GM18498 (cell line): ENCODE data around the gene SLC25A45.

ENCODE experiments used
- ATAC-seq: cut with Tn5 transposase; IDR thresholded peaks from one replicate; pipeline ENCODE4 v1.9.1; 2021; ENCODE audit warnings: mild to moderate bottlenecking, moderate library complexity; ENCODE audit not compliant: unreplicated experiment

The SLC25A45 gene, protein sequence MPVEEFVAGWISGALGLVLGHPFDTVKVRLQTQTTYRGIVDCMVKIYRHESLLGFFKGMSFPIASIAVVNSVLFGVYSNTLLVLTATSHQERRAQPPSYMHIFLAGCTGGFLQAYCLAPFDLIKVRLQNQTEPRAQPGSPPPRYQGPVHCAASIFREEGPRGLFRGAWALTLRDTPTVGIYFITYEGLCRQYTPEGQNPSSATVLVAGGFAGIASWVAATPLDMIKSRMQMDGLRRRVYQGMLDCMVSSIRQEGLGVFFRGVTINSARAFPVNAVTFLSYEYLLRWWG

DNA sequence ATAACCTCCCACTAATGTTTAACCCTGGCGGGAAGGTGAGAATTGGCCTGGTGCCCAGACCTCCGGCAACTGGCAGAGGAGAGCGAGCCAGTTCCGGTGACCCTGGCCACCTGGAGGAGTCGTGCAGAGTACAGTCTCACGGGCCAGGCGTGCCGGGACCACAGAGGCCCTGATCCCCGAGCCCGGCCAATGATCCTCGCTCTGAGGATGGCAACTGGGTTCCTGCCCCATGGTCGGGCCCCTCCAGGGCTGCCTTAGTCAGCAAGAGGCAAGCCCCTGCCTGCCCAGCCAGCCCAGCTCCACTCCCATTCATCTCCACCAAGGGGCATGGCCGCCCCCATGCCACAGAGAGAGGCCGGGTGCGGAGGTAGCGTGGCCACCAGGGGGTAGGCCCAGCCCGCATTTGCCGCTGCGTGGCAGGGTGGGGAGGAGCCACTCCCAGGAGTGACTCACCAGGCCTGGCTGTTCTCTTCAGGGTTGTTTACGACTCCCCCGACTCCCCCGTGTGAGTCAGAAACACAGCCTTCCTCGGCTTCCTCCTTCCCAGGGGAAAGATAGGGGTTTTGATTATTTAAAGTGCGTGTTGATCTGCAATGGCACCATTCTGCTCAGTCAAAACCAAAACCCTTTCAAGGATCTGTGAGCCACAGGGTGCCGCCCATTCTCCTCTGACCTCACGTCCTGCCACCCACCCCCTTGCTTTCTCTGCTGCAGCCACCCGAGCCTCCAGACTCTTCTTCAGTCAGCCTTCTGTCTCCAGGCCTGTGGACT lies at the start of gene SLC25A45:
SLC25A45 (minus strand) TSS at position 614 of the 771 bp plus-strand sequence. CDS start 695 bp downstream, outside the sequence.
- ATAC-seq: peak; percentile 67

DNA sequence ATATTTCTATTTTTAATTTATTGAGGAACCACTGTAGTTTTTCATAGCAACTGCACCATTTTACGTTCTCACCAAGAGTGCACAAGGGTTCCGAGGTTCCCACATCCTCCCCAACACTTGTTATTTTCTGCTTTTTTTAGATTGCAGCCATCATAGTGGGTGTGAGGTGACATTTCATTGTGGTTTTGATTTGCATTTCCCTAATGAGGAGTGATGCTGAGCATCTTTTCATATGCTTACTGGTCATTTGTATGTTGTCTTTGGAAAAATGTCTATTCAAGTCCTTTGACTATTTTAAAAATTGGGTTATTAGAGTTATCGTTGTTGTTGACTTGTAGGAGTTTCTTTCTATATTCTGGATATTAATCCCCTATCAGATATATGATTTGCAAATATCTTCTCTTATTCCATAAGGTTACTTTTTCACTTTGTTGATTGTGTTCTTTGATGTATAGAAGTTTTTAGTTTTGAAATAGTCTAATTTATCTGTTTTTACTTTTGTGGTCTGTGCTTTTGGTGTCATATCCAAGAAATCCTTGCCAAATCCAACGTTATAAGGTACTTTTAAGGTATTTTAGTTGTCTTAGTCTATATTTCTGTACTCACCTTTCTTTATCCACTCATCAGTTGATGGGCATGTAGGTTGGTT lies 49.1 kb upstream of the SLC25A45 start:
- peak; percentile 34 for ATAC-seq

DNA sequence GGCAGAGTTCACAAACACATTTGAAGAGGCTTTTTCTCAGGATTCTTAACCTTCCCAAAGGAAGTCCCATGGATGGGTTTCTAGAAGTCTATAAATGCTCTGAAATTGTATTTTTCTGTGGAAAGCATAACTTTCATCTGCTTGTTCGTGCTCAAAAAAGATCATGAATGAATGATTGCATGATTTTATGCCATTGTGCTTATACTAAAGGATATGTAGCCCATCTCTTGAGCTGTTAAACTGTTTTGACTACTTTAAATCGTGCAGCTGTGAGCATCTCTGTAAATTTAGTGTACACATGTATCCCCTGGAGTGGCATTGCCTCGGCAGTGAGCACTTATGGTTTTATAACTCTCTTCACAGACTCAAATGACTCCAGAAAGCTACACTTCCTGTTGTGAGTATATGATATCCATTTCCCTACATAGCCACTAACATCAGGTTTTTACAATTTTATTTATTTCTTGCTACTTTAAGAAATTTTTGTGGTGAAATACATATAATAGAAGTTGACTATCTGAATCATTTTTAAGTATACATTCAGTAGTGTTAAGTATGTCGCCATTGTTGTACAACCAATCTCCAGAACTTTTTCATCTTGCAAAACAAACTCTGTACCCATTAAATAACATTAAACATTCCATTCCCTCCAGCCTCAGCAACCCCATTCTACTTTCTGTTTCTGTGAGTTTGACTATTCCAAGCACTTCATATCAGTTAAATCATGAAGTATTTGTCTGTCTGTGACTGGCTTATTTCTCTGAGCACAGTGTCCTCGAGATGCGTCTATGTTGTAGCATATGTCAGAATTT lies 48.2 kb upstream of the SLC25A45 start:
- ATAC-seq: no peak

DNA sequence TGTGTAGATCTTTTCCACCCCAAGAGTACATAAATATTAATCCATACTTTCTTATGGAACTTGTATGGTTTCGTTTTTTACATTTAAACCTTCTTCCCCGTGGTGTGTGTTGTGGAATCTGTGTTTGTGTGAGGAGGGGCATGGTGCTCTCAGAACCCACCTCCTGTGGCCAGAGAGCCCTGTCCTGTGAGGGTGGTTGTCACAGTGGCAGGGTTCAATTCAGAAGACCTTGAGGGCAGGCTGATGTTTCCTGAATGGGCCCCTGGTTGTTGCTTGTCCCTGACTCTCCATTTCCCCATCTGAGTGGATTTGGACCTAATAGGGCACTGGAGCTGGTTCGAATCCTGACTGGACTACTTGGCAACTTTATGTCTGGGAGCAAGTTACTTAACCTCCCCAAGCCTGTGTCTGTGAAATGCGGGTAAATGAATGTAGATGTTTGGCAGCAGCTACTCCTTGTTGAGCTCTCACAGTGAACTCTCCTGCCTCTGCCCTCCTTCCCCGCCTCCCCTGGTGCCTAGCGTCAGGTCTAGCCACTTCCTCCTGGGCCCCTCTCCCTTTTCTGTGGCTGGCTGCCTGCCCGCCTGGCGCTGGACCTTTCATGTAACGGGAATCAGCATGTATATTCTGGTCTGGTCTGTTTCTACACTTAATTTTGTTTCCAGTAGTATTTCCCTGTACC lies 47.4 kb upstream of the SLC25A45 start:
- ATAC-seq: no peak

DNA sequence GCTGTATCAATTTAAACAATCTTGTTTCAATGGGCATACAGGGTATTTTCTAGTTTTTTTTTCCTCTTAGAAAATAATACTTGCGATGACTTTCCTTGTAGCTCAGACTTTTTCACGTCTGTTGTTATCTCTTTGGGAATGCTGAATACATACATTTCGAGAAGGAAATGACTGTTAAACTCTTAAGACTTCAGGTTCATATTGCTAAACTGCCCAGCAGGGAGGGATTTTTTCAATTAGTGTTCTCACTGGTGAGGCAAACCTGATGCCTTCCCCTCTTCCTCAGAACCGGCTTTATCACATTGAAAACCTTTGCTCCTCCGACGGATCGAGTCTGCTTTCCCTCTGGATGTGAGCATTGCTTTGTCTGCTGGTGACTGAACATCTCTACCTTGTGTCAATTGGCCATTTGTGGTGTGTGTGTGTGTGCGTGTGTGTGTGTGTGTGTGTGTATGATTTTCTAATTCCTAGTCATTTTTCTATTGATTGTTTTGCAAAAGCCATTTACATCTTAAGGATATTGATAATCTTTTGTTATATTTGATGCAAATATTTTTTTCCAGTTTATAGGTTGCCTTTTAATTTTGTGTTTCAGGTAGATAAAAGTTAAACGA lies 46.7 kb upstream of the SLC25A45 start:
- ATAC-seq: no peak

DNA sequence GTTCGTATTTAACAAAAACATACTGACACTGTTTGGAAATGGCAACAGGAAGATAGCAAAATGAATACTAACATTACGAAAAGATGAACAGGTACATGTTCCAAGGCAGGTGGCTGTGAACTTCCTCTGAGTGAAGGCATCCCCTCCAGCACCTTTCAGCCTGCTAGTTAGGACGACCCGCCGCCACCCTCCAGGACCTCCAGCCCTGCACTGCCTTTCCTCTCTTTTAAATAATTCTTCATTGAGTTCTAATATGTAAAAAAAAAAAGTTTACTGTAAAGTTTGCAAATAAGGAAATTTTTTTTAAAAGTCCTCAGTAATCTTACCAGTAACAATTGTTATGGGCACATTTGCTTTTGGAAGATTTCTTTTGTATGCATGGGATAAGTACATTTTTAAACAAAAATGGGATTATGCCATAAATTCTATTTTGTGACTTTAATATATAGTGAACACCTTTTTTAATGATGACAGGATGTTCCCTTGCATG lies 46.2 kb upstream of the SLC25A45 start:
- ATAC-seq: no peak

DNA sequence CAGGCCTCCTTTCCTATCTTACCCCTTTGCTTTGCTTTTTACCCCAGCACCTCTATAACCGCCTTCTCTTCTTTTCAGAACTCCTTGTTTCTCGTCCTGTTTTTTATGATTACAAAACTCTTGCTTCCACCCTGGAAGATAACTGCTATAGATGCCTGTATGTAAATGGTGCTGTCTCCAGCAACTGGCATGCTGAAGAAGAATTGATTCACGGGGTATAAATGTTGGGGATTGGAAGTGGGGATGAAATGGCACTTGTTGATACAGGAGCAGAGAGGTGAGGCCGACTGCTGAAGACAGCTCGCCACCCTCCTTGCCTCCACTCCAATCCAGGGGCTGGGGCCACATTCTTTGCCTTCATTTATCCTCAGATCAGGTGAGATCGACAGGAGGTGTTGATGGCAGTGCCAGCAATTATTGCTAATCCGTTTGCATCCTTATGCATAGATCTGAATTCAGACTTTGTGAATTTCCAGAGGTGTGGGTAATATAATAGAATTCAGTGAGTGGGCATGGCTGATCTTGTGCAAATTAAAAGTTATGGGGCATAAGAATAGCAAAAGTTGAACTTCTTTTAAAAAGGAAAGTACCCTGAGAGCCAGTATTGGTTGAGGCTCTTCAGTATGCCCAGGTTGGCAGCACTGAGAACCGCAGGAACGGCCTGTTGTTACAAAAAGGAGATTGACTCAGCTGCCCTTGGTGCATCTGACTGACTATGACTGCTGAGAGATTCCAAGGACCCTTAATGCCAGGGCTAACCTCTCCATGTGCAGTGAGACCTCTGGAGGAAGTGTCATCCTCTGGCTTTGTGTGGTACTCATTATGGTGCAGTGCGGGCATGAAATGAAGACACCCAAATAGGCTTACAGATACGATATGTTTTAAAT lies 45.5 kb upstream of the SLC25A45 start:
- ATAC-seq: no peak

DNA sequence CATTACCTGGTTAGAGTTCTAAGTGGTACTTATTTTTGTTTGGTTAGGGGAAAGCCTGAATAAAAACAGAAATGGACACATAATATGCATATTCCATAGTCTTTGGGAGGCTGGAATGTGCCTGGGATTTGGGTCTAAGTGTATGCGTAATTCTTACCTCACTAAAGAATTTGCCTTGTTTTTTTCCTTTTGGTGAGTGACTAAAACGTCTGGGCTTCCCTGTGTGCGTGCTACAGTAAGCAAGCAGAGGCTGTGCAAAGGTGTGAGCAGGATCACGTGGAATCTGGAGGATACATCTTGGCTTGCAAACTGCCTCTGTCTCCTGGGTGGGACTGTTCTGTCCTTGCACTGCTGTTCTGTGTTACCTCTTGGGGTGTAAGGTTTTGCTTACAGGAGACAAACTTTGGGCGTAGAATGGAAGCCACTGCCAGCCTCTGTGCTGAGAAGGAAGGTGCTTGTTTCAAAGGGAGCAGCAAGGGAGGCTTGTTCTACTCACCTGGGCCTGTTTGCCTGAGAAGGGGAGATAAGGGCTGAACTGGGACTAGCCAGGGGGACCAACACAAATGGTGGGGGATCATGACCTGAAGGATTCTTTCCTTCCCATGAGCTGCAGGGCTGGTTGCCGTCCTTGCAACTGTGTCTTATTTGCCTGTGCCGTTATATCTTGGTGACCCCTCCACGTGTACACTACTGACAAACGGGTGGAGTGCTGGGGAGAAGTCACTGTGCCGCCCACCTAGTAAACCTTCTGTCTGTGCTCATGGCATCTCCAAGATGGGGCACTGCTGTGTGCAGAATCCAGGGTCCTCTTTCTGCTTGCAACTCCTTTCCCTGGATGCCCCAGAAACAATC lies 44.6 kb upstream of the SLC25A45 start:
- ATAC-seq: no peak

DNA sequence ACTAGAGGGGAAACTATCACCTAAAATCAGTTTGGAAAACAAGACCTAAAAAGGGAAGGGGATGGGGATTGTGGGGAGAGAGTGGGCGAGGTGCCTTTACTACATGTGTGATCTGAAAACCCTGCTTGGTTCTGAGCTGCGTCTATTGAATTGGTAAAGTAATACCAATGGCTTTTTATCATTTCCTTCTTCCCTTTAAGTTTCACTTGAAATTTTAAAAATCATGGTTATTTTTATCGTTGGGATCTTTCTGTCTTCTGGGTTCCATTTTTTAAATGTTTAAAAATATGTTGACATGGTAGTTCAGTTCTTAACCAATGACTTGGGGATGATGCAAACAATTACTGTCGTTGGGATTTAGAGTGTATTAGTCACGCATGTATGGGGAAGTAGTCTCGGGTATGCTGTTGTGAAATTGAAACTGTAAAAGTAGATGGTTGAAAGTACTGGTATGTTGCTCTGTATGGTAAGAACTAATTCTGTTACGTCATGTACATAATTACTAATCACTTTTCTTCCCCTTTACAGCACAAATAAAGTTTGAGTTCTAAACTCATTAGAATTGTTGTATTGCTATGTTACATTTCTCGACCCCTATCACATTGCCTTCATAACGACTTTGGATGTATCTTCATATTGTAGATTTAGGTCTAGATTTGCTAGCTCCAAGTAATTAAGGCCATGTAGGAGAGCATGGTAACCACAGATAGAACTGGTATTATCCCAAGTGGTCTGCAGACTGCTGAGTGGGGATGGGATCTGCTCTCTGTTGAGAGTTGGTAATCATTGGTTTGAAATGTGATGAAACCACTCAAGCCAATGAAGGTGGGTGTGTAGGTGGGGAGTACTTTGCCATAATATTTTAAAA lies 43.8 kb upstream of the SLC25A45 start:
- ATAC-seq: no peak

DNA sequence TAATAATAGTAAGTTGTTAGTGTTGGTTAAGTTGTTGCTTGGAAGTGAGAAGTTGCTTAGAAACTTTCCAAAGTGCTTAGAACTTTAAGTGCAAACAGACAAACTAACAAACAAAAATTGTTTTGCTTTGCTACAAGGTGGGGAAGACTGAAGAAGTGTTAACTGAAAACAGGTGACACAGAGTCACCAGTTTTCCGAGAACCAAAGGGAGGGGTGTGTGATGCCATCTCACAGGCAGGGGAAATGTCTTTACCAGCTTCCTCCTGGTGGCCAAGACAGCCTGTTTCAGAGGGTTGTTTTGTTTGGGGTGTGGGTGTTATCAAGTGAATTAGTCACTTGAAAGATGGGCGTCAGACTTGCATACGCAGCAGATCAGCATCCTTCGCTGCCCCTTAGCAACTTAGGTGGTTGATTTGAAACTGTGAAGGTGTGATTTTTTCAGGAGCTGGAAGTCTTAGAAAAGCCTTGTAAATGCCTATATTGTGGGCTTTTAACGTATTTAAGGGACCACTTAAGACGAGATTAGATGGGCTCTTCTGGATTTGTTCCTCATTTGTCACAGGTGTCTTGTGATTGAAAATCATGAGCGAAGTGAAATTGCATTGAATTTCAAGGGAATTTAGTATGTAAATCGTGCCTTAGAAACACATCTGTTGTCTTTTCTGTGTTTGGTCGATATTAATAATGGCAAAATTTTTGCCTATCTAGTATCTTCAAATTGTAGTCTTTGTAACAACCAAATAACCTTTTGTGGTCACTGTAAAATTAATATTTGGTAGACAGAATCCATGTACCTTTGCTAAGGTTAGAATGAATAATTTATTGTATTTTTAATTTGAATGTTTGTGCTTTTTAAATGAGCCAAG lies 42.9 kb upstream of the SLC25A45 start:
- ATAC-seq: no peak

DNA sequence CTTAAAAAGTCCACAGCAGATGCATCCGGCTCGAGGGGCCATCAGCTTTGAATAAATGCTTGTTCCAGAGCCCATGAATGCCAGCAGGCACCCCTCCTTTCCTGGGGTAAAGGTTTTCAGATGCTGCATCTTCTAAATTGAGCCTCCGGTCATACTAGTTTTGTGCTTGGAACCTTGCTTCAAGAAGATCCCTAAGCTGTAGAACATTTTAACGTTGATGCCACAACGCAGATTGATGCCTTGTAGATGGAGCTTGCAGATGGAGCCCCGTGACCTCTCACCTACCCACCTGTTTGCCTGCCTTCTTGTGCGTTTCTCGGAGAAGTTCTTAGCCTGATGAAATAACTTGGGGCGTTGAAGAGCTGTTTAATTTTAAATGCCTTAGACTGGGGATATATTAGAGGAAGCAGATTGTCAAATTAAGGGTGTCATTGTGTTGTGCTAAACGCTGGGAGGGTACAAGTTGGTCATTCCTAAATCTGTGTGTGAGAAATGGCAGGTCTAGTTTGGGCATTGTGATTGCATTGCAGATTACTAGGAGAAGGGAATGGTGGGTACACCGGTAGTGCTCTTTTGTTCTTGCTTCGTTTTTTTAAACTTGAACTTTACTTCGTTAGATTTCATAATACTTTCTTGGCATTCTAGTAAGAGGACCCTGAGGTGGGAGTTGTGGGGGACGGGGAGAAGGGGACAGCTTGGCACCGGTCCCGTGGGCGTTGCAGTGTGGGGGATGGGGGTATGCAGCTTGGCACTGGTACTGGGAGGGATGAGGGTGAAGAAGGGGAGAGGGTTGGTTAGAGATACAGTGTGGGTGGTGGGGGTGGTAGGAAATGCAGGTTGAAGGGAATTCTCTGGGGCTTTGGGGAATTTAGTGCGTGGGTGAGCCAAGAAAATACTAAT lies 42.0 kb upstream of the SLC25A45 start:
- ATAC-seq: no peak

DNA sequence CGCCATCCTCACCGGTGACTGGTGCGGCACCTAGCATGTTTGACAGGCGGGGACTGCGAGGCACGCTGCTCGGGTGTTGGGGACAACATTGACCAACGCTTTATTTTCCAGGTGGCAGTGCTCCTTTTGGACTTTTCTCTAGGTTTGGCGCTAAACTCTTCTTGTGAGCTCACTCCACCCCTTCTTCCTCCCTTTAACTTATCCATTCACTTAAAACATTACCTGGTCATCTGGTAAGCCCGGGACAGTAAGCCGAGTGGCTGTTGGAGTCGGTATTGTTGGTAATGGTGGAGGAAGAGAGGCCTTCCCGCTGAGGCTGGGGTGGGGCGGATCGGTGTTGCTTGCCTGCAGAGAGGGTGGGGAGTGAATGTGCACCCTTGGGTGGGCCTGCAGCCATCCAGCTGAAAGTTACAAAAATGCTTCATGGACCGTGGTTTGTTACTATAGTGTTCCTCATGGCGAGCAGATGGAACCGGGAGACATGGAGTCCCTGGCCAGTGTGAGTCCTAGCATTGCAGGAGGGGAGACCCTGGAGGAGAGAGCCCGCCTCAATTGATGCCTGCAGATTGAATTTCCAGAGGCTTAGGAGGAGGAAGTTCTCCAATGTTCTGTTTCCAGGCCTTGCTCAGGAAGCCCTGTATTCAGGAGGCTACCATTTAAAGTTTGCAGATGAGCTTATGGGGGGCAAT lies 41.2 kb upstream of the SLC25A45 start:
- ATAC-seq: no peak

DNA sequence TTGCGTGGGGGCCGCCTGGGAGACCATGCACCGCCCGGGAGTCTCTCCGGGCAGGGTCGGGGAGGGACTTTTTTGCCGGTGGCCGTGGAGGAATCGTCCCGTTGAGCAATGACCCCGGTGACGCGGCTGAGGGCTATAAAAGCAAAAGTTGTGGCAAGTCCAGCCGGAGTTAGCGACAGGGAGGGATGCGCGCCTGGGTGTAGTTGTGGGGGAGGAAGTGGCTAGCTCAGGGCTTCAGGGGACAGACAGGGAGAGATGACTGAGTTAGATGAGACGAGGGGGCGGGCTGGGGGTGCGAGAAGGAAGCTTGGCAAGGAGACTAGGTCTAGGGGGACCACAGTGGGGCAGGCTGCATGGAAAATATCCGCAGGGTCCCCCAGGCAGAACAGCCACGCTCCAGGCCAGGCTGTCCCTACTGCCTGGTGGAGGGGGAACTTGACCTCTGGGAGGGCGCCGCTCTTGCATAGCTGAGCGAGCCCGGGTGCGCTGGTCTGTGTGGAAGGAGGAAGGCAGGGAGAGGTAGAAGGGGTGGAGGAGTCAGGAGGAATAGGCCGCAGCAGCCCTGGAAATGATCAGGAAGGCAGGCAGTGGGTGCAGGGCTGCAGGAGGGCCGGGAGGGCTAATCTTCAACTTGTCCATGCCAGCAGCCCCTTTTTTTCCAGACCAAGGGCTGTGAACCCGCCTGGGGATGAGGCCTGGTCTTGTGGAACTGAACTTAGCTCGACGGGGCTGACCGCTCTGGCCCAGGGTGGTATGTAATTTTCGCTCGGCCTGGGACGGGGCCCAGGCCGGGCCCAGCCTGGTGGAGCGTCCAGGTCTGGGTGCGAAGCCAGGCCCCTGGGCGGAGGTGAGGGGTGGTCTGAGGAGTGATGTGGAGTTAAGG lies 40.4 kb upstream of the SLC25A45 start, which contains the start of gene NEAT1:
NEAT1 (plus strand) TSS at position 166 of the 883 bp plus-strand sequence.
- peak; percentile 11 for ATAC-seq
